D721Med (cell line): ENCODE measurements around the gene LYL1.

ENCODE experiments used
- DNase-seq: peaks from one replicate; pipeline ENCODE4 v3.0.0; 2011; ENCODE audit warnings: low spot score; ENCODE audit not compliant: insufficient read length
- FAIRE-seq: peaks from 2 replicates; lab custom pipeline; 2011; peaks lifted over from hg19 to GRCh38; lab: Jason Lieb, UNC
- TF ChIP-seq, protein P1 (sequence below): IDR thresholded peaks from 2 replicates; pipeline ENCODE4 v1.5.1; 2012; ENCODE audit warnings: mild to moderate bottlenecking, control low read depth; ENCODE audit not compliant: insufficient read depth; ENCODE audit errors: missing control alignments

The LYL1 gene

DNA sequence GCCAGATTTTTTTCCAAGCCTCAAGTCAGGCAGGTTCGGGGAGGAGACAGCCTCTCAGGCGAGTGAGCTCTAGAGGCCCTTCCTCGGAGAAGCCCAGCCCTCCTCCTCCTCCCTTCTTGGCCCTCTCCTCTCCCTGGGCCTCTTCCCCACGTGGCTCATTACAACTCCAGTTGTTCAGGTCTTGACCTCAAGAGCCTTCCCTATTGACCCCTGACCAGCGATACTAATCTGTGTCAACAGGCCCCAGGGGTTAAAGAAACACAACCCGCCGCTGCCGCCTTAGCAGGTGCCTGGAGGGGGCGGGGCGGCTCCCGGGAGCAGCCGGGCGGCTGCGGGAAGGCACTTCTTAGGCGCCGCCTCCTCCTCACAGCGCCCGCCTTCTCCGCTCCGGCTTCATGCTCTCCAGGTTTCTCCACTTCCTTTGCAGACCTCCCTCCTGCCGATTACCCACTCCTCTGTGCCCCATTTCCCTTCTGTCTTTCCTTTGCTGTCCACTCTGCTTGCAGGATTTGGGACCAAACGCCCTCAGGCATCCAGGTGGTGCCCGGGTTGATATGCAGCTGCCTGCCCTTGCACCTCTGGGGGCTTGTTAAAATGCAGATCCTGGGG is 51.0 kb downstream of the LYL1 start:
- FAIRE-seq (no peak), DNase-seq (peak; percentile 73)
- TF ChIP-seq, protein P1, sequence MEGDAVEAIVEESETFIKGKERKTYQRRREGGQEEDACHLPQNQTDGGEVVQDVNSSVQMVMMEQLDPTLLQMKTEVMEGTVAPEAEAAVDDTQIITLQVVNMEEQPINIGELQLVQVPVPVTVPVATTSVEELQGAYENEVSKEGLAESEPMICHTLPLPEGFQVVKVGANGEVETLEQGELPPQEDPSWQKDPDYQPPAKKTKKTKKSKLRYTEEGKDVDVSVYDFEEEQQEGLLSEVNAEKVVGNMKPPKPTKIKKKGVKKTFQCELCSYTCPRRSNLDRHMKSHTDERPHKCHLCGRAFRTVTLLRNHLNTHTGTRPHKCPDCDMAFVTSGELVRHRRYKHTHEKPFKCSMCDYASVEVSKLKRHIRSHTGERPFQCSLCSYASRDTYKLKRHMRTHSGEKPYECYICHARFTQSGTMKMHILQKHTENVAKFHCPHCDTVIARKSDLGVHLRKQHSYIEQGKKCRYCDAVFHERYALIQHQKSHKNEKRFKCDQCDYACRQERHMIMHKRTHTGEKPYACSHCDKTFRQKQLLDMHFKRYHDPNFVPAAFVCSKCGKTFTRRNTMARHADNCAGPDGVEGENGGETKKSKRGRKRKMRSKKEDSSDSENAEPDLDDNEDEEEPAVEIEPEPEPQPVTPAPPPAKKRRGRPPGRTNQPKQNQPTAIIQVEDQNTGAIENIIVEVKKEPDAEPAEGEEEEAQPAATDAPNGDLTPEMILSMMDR: no peak

DNA sequence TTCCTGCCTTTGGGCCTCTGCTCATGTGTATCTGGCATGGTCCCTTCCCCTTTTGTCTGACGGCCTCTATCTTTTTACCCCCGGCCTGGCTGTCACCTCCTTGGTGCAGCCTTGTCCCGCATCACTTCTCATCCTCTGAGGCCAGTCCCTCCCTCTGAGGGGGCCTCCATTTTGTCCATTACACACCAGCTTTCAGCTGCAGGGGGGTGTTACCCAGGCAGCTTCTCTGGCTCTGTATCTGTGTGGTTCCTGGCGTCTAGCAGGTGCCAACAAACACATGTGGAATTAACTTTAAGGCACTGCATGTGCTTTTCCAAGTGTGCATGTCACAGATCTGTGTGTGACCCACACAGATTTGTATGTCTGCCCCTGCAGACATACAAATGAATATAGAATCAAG is 52.4 kb downstream of the LYL1 start:
- TF ChIP-seq, protein P1: no peak
- no peak for FAIRE-seq
- DNase-seq: no peak
